Stromal cell of bone marrow (primary cell): ENCODE measurements around the gene AOAH.
"Not testable (repeated sequence)": the region's sequence is repeated elsewhere in the genome, so short reads cannot be mapped to it uniquely, and the experiment has no call there.

ENCODE experiments used
- DNase-seq: peaks from one replicate; pipeline ENCODE4 v3.0.0-alpha.2; 2012; ENCODE audit warnings: low read depth

AOAH gene

DNA sequence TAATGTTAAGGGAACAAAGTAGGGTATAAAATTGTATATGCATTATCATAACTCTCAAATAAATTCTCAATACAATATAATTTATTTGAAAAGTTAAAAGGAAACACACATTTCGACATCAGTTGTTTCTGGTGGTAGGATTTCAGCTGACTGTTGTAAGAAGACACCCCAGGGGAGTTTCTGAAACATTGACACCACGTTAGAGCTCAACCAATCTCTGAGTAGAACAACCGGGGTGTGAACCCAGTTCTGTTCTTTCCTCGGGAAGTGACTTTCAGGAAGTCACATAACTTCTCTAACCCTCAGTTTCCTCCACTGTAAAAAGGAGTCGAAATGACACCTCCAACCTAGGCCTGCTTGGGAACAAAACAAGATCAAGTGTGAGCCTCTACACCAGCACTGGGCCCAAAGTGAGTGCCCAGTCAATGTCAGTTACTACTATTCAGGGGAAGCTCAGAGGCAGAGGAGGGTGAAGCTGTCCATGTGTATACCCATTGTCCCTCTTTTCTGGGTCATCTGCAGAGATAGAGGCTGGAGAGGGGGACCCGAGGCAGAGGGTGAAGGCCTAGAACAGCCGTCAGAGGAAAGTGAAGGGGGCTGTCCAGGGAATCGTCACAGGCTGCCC is 67.1 kb downstream of the AOAH start:
- no peak for DNase-seq

- DNase-seq, result no peak
These were observed 69.9 kb downstream of the AOAH start for GRCh38 chr7:36654436-36654835.

DNA sequence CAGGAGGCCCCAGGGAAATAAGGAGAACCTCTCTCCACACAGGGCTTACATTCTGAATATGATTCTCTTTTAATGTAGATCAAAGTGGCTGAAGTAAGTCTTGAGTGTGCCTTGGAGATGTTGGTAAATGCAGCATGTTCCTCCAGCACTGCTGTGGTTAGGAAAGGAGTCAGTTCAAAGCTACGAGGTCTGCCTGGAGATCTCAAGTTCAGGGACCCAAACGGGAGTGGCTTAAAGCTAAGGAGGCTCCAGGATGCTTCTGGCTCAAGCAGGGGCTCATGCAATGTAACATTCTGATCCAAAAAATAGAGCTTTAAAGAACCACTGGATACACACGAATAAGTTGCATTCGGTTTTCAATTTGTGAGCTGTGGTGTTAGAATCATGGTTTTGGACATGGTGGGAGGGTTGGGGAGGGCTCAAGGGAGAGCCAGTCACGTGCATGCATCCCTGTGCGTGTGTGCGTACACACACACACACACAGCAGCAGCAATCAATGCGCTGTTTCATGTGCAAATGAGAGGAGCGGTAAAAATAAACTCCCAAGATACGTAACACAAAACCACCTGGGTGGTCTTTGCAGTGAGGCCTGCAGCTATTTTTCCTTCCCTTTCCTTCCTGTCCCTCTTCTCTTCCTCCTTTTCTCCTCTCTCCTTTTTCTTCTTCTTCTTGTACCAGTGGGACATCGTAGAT is 70.5 kb downstream of the AOAH start:
- no peak for DNase-seq

GRCh38 chr7:36653008-36653662 is 71.2 kb downstream of the AOAH start:
- peak; percentile 61 for DNase-seq

GRCh38 chr7:36652431-36652830 is 71.9 kb downstream of the AOAH start:
- DNase-seq, result no peak

DNA sequence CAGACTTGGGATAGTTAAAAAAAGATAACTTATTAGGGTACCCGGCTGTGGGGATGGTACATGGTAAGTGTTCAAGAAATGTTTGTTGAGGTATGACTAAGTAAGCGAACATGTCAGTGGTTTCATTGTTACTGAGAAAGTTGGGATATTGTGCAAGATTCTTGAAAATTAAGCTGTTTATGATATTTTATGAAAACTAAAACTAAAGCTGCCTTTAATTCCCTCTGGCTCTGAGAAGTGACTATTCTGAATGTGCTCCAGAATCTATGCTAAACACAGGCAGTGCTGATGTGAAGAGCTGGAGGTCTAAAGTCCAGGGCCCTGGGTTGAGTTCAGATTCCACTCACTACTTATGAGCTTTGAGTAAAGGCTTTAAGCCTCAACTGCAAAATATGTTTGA is 72.9 kb downstream of the AOAH start:
- DNase-seq, result peak; percentile 76

GRCh38 chr7:36650766-36651312 is 73.5 kb downstream of the AOAH start:
- DNase-seq, result no peak

- no peak for DNase-seq
These were observed 74.0 kb downstream of the AOAH start for GRCh38 chr7:36650320-36650719.

- not testable (repeated sequence) for DNase-seq
These were observed 75.0 kb downstream of the AOAH start for GRCh38 chr7:36649319-36649718.

GRCh38 chr7:36648441-36648840 is 75.9 kb downstream of the AOAH start:
- no peak for DNase-seq

GRCh38 chr7:36644625-36645422 is 79.5 kb downstream of the AOAH start:
- no peak for DNase-seq

DNA sequence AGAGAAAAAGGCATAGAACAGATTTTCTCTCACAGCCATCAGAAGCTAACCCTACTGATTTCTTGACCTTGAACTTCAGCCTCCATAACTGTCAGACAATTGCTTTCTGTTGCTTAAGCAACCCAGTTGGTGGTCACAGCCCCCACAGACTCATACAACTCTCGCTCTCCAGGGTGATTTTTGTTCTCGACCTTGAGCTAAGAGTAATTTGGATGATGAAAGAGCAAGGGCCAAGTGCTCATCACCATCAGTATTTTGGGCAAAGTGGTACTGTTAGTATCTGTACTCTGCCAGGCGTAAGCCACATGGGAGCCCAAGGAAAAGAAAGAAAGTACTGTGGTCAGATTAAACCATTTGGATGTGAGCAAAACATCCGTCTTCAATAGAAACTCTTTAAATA is 81.9 kb downstream of the AOAH start:
- no peak for DNase-seq

DNA sequence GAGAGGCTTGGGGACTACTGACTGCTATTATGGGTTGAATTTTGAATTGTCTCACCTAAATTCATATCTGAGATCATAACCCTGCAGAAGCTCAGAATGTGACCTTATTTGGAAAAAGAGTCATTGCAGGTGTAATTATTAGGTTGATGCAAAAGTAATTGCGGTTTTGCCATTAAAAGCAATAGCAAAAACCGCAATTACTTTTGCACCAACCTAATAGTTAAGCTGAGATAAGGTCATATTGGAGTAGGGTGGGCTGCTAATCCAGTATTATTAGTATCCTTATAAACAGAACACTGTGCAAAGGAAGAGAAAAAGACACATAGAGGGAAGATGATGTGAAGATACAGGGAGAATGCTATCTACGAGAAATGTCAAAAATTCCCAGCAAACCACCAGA is 82.3 kb downstream of the AOAH start:
- DNase-seq, result no peak

DNA sequence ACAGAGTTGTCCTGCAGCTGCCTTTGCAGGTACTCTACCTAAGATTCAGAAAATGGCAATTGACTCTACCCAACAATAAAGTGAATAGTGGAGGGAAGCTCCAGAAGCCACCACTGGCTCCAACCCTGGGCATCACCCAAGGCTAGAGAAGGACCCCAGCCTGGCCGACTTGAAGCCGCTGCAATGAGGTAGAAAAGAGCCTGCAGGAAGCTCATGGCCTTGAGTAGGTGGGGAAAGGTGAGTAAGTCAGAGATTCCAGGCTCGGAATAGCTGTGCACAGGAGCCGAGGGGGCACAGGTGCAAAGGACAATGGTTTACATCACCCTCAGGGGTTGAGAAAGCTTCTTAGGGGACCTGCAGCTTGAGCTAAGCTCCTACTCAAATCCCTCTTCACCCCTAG is 83.6 kb downstream of the AOAH start:
- DNase-seq, result no peak

- DNase-seq, result no peak
These were observed 84.5 kb downstream of the AOAH start for GRCh38 chr7:36639826-36640225.

DNA sequence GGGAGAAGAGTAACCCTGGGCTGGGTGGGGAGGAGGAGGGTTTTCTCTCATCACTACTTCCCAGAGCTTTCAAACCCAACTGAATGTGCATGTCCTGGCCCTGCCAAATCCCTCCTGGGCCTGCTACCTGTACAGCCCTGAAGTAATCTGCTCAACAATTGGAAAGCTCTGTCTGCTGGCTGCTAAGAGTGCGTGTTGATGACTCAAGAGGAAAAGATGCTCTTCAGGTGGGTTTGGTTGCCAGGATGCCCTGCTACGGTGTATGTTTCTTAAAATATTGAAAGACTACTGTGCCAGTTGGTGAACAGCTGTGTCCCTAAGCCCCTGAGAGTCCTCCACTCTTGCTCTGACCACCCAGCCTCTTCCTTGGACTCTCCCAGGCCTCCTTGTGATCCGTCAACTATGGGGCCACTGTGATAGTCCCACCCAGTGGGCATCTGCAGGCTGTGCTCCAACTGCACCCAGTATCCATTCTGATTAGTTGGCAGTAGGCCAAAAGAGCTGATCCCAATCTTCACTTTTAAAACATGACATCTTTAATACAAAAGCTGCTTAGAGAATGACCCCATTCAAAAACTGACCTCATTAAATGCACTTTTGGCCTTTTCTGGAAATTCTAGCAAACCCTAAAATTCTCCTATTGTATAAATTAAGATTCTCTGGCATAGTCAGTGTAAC is 85.6 kb downstream of the AOAH start:
- no peak for DNase-seq

GRCh38 chr7:36638140-36638539 is 86.2 kb downstream of the AOAH start:
- DNase-seq, result no peak

DNA sequence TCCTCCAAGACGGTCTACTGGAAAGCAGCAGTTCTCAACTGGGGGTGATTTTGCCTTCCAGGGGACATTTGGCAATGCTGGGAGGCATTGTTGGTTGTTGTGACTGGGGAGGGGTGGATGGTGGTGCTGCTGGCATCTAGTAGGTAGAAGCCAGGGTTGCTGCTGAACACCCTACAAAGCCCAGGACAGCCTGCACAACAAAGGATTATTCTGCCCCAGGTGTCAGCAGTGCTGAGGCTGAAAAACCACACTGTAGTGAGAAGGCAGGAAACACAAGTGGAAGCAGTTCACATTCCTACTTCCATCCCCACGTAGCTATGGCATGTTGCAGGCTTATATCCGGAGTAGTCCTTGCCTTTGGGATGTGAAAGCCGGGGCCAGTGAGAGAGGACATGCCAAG is 86.9 kb downstream of the AOAH start:
- no peak for DNase-seq

GRCh38 chr7:36636126-36636525 is 88.2 kb downstream of the AOAH start:
- no peak for DNase-seq

DNA sequence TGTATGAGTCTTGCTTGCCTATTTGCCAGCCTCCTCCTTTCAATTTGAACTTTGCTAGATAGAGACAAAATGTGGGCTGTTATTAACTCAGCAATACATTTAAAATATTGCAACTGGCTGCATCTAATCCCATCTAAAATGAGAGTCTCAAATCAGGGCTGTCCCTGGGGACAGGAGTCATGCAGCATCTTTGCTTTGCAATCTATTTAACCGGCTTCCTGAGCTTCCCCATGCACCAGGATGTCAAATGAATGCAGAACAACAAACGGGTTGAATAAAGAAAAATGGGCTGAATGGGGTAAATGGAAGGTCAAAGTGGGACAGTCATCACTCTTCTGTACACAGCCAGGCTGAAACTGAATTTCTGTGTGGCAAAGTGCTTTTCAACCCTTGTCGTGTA is 89.2 kb downstream of the AOAH start:
- DNase-seq, result no peak

- no peak for DNase-seq
These were observed 90.9 kb downstream of the AOAH start for GRCh38 chr7:36633377-36633776.

GRCh38 chr7:36630112-36630650 is 94.1 kb downstream of the AOAH start:
- no peak for DNase-seq
